Nephron (organoid): Measurements from ENCODE around the gene ABCA6.

Experiments used
- H3K27ac Mint-ChIP-seq, 3 experiments: 2 replicates each; pipeline ENCODE4 v1.8.0; 2020; ENCODE audit warnings: mixed read lengths in 3 of 3, mild to moderate bottlenecking in 2 of 3, moderate library complexity in 1 of 3
- H3K27me3 Mint-ChIP-seq: 2 replicates; pipeline ENCODE4 v1.8.0; 2021; ENCODE audit warnings: low read depth, mild to moderate bottlenecking, moderate library complexity, mixed read lengths
- H3K36me3 Mint-ChIP-seq: 2 replicates; pipeline ENCODE4 v1.8.0; 2020; ENCODE audit warnings: low read depth, mixed read lengths
- H3K4me1 Mint-ChIP-seq: 2 replicates; pipeline ENCODE4 v1.8.0; 2020; ENCODE audit warnings: mixed read lengths
- H3K4me3 Mint-ChIP-seq, 3 experiments: 2 replicates each; pipeline ENCODE4 v1.8.0; 2020; ENCODE audit warnings: mild to moderate bottlenecking in 3 of 3, mixed read lengths in 3 of 3, moderate library complexity in 2 of 3
- H3K9me3 Mint-ChIP-seq: 2 replicates; pipeline ENCODE4 v1.8.0; 2020; ENCODE audit warnings: mixed read lengths
- TF ChIP-seq, protein P1 (sequence below), 3 experiments: fragments of 200-600 bp; sonication (generic); IDR thresholded peaks; one replicate each; pipeline ENCODE4 v1.5.0; 2021; ENCODE audit warnings: antibody characterized with exemption in 3 of 3; ENCODE audit not compliant: unreplicated experiment in 3 of 3

ABCA6 gene

DNA sequence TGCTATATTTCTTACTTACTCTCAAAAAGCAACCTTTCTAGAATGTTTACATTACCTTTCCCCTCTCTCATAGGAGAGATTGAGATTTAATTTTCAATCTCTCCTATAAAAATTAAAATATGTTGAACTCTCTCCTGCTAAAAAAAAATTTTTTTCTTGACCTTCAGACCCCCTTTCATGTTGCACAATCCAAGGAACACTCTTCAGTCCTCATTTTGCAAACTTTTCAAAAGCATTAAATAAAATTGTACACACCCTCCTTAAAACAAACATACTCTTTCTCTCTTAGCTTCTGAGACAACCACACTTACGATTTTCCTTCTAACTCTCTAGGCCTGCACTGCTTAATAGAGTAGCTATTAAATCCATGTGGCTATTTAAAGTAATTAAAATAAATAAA is 8.6 kb upstream of the ABCA6 start:
- TF ChIP-seq, protein P1, sequence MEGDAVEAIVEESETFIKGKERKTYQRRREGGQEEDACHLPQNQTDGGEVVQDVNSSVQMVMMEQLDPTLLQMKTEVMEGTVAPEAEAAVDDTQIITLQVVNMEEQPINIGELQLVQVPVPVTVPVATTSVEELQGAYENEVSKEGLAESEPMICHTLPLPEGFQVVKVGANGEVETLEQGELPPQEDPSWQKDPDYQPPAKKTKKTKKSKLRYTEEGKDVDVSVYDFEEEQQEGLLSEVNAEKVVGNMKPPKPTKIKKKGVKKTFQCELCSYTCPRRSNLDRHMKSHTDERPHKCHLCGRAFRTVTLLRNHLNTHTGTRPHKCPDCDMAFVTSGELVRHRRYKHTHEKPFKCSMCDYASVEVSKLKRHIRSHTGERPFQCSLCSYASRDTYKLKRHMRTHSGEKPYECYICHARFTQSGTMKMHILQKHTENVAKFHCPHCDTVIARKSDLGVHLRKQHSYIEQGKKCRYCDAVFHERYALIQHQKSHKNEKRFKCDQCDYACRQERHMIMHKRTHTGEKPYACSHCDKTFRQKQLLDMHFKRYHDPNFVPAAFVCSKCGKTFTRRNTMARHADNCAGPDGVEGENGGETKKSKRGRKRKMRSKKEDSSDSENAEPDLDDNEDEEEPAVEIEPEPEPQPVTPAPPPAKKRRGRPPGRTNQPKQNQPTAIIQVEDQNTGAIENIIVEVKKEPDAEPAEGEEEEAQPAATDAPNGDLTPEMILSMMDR (IDR thresholded peaks at IDR 0.05; ENCODE audit: unreplicated experiment in 3 of 3), result no peak
- Mint-ChIP-seq H3K27ac (peak overlapping the region in 1 of 3 experiments; percentile 29), H3K9me3 (no peaks in the 10 kb centered on the region), H3K4me3 (no peak overlapping the region), H3K36me3 (no peaks in the 10 kb centered on the region), H3K4me1 (peaks cover 4% of the 10 kb centered on the region), H3K27me3 (peaks cover 8% of the 10 kb centered on the region)

DNA sequence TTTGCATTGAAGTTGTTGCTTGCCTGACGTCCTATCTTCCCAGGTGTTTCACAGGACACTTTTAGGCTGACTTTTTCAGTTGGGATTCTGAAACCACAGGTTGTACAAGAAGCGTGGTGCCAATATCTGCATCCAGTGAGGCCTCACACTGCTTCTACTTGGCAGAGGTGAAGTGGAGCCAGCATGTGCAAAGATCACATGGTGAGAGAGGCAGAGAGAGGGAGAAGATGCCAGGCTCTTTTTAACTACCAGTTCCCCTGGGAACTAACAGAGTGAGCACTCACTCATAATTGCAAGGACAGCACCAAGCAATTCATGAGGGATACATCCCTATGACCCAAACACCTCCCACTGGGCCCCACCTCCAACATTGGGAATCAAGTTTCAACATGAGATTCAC is 5.8 kb upstream of the ABCA6 start:
- peaks cover 4% of the 10 kb centered on the region for H3K27me3 Mint-ChIP-seq
- H3K9me3 Mint-ChIP-seq, result no peaks in the 10 kb centered on the region
- no peaks in the 10 kb centered on the region for H3K36me3 Mint-ChIP-seq
- peaks cover 14% of the 10 kb centered on the region for H3K4me1 Mint-ChIP-seq
- H3K27ac Mint-ChIP-seq, result no peak overlapping the region
- TF ChIP-seq, protein P1 (IDR thresholded peaks at IDR 0.05; ENCODE audit: unreplicated experiment in 3 of 3), result no peak
- no peak overlapping the region for H3K4me3 Mint-ChIP-seq

DNA sequence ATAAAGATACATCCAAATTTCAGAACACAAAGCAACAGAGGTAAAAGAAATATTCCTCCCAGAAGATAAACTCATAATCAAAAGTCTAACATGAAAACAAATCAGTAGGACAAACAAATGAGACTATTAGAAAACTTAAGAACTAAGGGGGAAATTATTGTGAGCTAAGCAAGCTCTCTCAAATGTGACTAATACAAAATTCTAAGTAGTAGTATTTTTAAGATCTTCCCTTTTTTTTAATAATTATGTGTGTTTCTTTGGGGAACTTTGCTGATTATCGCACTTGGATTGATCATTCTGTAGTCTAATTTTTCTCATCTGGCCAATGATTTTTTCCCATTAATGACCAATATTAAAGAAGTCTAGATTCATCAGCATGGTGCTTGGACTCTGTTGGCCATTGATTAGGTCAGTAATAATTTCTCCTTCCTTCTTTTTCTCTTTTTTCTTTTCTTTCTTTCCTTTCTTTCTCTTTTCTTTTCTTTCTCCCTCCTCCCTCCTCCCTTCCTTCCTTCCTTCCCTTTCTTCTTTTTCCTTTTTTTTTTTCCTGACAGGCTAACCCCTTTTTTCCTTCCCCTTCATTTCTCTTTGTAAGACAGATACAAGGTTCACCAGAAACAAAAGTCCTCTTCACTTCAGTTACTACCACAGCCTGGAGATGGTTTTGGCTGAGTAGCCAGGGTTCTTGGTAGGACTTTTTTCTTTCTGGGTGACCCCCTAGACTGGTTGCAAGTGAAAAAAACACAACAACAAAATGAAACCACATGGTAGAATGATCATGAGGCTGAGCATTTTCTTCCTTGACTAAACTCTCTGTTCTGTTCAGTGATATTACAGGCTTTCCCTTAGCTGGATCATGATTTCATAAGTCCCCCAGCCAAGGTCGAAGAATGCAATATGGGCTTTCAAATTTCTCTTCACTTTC is 2.9 kb upstream of the ABCA6 start:
- no peaks in the 10 kb centered on the region for H3K9me3 Mint-ChIP-seq
- H3K4me3 Mint-ChIP-seq, result no peak overlapping the region
- H3K4me1 Mint-ChIP-seq, result peaks cover 23% of the 10 kb centered on the region
- TF ChIP-seq, protein P1 (IDR thresholded peaks at IDR 0.05; ENCODE audit: unreplicated experiment in 3 of 3), result no peak
- no peaks in the 10 kb centered on the region for H3K36me3 Mint-ChIP-seq
- peaks cover 3% of the 10 kb centered on the region for H3K27me3 Mint-ChIP-seq
- peak overlapping the region in 2 of 3 experiments; percentile 23 to 43 for H3K27ac Mint-ChIP-seq

DNA sequence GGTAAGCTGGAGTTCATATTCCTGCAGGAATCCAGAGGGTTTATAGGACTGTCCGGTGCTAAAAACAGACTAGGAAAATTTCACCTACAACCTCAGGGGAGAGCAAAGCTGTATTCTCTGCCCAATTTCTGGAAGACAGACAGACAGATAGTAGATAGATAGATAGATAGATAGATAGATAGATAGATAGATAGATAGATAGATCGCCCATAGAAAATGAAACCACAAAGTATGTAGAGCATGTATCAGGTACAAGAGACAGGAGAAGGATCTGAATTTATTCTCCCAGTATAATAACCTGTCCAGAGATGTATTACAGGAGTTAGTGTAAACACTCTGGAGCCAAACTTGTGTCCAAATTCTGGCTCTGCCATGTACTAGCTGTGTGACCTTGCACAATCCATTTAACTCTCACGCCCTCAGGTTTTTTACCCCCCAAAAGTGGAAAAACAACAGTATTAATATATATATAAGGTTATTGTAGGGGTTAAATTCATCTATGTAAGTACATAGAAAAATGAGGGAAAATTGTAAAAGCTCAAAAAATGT is 2.1 kb upstream of the ABCA6 start:
- Mint-ChIP-seq H3K4me3 (no peak overlapping the region), H3K36me3 (no peaks in the 10 kb centered on the region), H3K4me1 (peaks cover 23% of the 10 kb centered on the region), H3K27me3 (no peaks in the 10 kb centered on the region), H3K9me3 (no peaks in the 10 kb centered on the region), H3K27ac (peak overlapping the region in 1 of 3 experiments; percentile 43)
- TF ChIP-seq, protein P1 (IDR thresholded peaks at IDR 0.05; ENCODE audit: unreplicated experiment in 3 of 3), result no peak

DNA sequence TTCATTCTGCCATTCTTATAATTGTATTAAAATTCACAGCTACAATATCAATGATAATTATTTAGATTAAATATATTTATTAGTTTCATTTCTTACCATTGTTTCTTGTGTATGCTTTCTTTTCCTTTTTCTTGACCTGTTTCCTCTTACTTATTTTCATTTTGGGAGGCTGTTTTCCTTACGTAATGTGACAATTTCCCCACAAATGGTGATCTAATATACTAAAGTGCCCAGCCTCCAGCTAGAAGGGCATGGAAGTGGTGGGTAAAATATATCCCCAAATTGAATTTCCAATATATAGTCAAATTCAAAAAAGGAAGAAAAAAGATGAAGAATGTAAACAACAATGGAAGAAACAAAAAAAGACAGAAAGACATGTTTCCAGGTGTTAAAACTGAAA is 1.5 kb upstream of the ABCA6 start:
- Mint-ChIP-seq H3K4me1 (peaks cover 23% of the 10 kb centered on the region), H3K27me3 (no peaks in the 10 kb centered on the region), H3K36me3 (no peaks in the 10 kb centered on the region), H3K27ac (peak overlapping the region in 1 of 3 experiments; percentile 90), H3K4me3 (no peak overlapping the region), H3K9me3 (no peaks in the 10 kb centered on the region)
- TF ChIP-seq, protein P1 (IDR thresholded peaks at IDR 0.05; ENCODE audit: unreplicated experiment in 3 of 3), result no peak
